ENCODE results near the gene OGFRL1. TPM values are rescaled to one million over a fixed set of nuclear protein-coding genes. Genes with fewer than 3 reads are reported as not detected.

OGFRL1 gene
- total RNA-seq, 4 donors from 2014 or later, result 9.0 to 35.6 (median 19.4) TPM

DNA sequence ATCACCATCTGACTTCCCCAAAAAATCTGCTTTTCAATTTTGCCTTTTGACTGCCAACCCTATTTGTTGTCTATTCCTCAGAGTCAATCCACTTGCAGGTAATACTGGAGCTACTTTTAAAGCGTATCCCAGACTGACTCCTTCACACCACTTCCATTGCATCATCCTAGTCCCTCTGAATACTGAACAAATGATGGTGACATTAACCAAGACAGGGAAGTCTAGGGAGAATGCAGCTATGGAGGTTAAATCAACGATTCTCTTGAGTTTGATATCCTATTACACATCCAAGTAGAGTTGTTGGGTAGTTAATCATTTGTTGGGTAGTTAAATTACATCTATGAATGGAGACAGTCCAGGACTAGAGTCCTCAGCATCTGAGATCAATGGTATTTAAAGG, 2.0 kb downstream of the OGFRL1 start:
- no peaks in the 10 kb centered on the region for H3K36me3 ChIP-seq
- H3K4me3 ChIP-seq, result no peak overlapping the region
- H3K27me3 ChIP-seq, result no peaks in the 10 kb centered on the region
- H3K27ac ChIP-seq, result no peak overlapping the region
- no peaks in the 10 kb centered on the region for H3K9me3 ChIP-seq
- intact Hi-C loops (cut with DNase I; ENCODE audit: low total_unique reads), result no loop called here
- no peak for DNase-seq
- TF ChIP-seq POLR2A (IDR thresholded peaks at IDR 0.05), result no peak
- TF ChIP-seq, protein P1, sequence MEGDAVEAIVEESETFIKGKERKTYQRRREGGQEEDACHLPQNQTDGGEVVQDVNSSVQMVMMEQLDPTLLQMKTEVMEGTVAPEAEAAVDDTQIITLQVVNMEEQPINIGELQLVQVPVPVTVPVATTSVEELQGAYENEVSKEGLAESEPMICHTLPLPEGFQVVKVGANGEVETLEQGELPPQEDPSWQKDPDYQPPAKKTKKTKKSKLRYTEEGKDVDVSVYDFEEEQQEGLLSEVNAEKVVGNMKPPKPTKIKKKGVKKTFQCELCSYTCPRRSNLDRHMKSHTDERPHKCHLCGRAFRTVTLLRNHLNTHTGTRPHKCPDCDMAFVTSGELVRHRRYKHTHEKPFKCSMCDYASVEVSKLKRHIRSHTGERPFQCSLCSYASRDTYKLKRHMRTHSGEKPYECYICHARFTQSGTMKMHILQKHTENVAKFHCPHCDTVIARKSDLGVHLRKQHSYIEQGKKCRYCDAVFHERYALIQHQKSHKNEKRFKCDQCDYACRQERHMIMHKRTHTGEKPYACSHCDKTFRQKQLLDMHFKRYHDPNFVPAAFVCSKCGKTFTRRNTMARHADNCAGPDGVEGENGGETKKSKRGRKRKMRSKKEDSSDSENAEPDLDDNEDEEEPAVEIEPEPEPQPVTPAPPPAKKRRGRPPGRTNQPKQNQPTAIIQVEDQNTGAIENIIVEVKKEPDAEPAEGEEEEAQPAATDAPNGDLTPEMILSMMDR (IDR thresholded peaks at IDR 0.05), result no peak
- H3K4me1 ChIP-seq, result no peaks in the 10 kb centered on the region

DNA sequence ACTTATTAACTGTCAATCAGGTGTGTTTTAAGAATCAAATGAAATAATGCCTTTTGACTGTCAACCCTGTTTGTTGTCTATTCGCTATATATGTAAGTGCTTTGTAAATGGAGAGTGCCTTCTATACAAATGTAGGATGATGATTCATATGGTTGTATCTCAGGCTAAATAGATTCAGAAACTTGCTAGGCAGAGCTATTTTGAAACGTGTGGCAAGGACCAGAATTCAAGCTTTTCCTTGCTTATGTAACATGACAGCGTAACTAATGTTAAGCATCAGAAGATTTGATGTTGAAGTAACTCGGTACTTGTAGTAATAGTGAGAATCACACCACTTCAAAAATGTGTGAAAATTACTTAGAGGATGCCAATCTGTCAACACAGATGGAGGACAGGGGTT, 3.4 kb downstream of the OGFRL1 start:
- Histone ChIP-seq H3K36me3 (no peaks in the 10 kb centered on the region), H3K4me3 (no peak overlapping the region), H3K27me3 (no peaks in the 10 kb centered on the region), H3K27ac (no peak overlapping the region), H3K9me3 (no peaks in the 10 kb centered on the region), H3K4me1 (no peaks in the 10 kb centered on the region)
- no peak for DNase-seq
- no peak for TF ChIP-seq POLR2A (IDR thresholded peaks at IDR 0.05)
- TF ChIP-seq, protein P1 (IDR thresholded peaks at IDR 0.05), result no peak
- intact Hi-C loops (cut with DNase I; ENCODE audit: low total_unique reads), result no loop called here

DNA sequence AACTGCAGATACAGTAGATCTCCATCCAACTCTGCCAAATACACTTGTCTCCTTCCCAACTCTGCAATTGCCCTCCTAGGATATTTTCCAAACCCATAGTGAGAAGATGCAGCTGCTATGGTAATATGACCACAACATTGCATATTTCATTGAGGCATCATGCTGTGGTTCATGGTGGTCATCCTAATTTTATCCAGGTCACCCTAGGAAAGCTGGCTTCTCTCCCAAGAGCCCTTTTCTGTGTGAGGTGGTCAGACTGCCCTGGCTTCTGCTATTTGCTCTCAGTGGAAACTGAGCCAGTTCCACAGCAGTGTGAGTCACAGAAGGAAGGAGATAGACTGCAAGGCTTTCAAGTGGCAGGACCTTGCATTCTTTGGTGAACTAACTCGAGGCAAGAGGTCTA, 5.5 kb downstream of the OGFRL1 start:
- intact Hi-C loops (cut with DNase I; ENCODE audit: low total_unique reads), result no loop called here
- H3K9me3 ChIP-seq, result no peaks in the 10 kb centered on the region
- H3K36me3 ChIP-seq, result no peaks in the 10 kb centered on the region
- H3K27me3 ChIP-seq, result no peaks in the 10 kb centered on the region
- H3K4me3 ChIP-seq, result no peak overlapping the region
- no peaks in the 10 kb centered on the region for H3K4me1 ChIP-seq
- H3K27ac ChIP-seq, result no peak overlapping the region
- TF ChIP-seq POLR2A (IDR thresholded peaks at IDR 0.05), result no peak
- TF ChIP-seq, protein P1 (IDR thresholded peaks at IDR 0.05), result no peak
- no peak for DNase-seq

DNA sequence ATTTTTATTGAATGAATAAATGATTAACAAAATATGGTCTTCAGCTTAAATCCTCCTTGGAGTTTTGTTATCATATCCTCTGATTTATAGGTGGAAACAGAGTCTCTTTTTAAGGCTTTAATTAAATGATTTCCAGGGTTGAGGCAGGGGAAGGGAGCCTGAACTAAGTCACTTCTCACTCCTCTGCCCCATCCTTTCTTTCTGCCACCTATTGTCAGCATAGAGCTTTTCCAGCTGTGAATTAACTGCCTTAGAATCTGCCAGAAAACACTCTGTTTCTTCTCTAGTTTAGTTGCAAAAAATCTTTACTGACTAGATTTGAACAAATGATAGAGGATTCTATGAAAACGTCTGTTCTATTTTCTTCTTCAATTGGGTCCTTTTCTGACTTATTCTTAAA, 9.8 kb downstream of the OGFRL1 start:
- Histone ChIP-seq H3K9me3 (no peaks in the 10 kb centered on the region), H3K27ac (no peak overlapping the region), H3K4me3 (no peak overlapping the region), H3K4me1 (no peaks in the 10 kb centered on the region), H3K27me3 (no peaks in the 10 kb centered on the region), H3K36me3 (no peaks in the 10 kb centered on the region)
- no peak for DNase-seq
- intact Hi-C loops (cut with DNase I; ENCODE audit: low total_unique reads), result no loop called here
- TF ChIP-seq POLR2A (IDR thresholded peaks at IDR 0.05), result no peak
- TF ChIP-seq, protein P1 (IDR thresholded peaks at IDR 0.05), result no peak

DNA sequence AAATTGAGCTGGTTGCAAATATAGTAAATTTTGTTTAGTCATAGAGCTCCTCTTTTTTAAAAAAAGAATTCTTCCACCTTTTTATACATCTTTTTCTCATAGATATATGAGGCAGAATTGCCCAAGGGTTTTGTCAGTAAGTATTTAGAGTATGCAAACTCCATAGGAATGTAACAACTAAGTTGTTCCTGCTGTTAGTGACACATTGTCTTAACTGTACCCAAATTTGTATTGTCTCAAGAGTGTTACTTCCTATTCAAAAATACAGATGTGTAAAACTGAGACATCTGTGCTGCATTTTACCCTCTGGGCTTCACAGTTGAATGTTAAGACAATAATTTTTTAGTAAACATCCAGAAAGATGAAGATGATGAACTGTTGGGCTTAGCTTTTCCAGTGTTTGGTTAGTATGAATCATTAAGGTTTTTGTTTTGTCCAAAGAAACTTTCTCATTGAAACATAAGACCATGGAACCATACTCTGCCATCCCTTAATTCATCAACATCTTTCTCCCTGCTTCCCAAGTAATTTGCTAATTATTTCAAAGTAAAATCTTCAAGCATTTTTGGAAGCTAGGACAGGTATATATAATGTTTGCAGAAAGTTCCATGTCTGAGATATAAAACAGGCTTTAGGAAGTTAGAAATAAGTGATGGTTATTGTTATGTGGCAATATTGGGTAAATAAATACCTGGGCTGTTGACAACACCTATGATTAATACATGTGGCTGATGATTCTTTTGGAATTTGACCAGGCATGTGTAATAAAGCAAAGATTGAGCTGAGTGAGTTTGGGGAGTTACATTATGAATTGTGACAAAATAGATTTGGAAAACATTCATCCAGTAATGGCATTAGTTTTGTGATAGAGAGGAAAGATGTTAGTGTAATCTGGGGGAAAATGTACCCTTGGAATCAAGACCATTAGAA, 11.2 kb downstream of the OGFRL1 start:
- H3K4me1 ChIP-seq, result no peaks in the 10 kb centered on the region
- H3K36me3 ChIP-seq, result no peaks in the 10 kb centered on the region
- no peak for TF ChIP-seq POLR2A (IDR thresholded peaks at IDR 0.05)
- TF ChIP-seq, protein P1 (IDR thresholded peaks at IDR 0.05), result no peak
- H3K27ac ChIP-seq, result no peak overlapping the region
- H3K4me3 ChIP-seq, result no peak overlapping the region
- no peak for DNase-seq
- no peaks in the 10 kb centered on the region for H3K27me3 ChIP-seq
- no peaks in the 10 kb centered on the region for H3K9me3 ChIP-seq
- intact Hi-C loops (cut with DNase I; ENCODE audit: low total_unique reads), result no loop called here
